Gastroesophageal sphincter (tissue), 4 donors: ENCODE data around the gene RIMBP2. TPM values are rescaled to one million over a fixed set of nuclear protein-coding genes. Genes with fewer than 3 reads are reported as not detected.
A peak's percentile ranks its signal among the peaks of the same experiment; 100 is the strongest.

Experiments used
- ATAC-seq: fragments of 150-250 bp; one replicate; pipeline ENCODE4 v1.9.1; 2016; ENCODE audit warnings: mild to moderate bottlenecking, moderate library complexity
- H3K27ac ChIP-seq, 4 donors: fragments of 200-600 bp; sonication (generic) in 3 of 4; 1 replicate in 3 of 4; 2 replicates in 1 of 4; pipeline ENCODE4 v1.5.1; 2016 to 2019
- H3K27me3 ChIP-seq: fragments of 200-600 bp; sonication (generic); one replicate; pipeline ENCODE4 v1.5.1; 2019
- H3K36me3 ChIP-seq, 2 donors: fragments of 200-600 bp; sonication (generic); one replicate each; pipeline ENCODE4 v1.5.1; 2019; ENCODE audit warnings: control low read depth in 1 of 2
- H3K4me1 ChIP-seq, 3 donors: fragments of 200-600 bp; sonication (generic); 1 replicate in 2 of 3; 2 replicates in 1 of 3; pipeline ENCODE4 v1.5.1; 2016 to 2019; ENCODE audit warnings: control low read depth in 2 of 3
- H3K4me3 ChIP-seq, 2 donors: fragments of 200-600 bp; sonication (generic); one replicate each; pipeline ENCODE4 v1.5.1; 2019; ENCODE audit warnings: mild to moderate bottlenecking in 1 of 2, moderate library complexity in 1 of 2
- H3K9me3 ChIP-seq, 3 donors: fragments of 200-600 bp; sonication (generic); one replicate each; pipeline ENCODE4 v1.5.1; 2017 to 2019; ENCODE audit warnings: control low read depth in 2 of 3
- EP300 ChIP-seq: sonication (generic); formaldehyde crosslinking; IDR thresholded peaks from one replicate; pipeline ENCODE4 v1.6.1; 2017; ENCODE audit warnings: antibody characterized with exemption, mild to moderate bottlenecking
- POLR2A ChIP-seq, 2 donors: fragments of 450-650 bp; IDR thresholded peaks; one replicate each; pipeline ENCODE4 v1.6.1; 2017; ENCODE audit warnings: antibody characterized with exemption in 2 of 2, mild to moderate bottlenecking in 2 of 2, moderate library complexity in 1 of 2
- POLR2AphosphoS5 ChIP-seq: sonication (generic); formaldehyde crosslinking; IDR thresholded peaks from one replicate; pipeline ENCODE4 v1.6.1; 2017; ENCODE audit warnings: antibody characterized with exemption
- WGBS, 2 donors: methylation state at CpG; one replicate each; pipeline ENCODE4 v1.1.5; 2018; ENCODE audit warnings: low coverage in 1 of 2; 5-methylcytosine and 5-hydroxymethylcytosine counted together
- total RNA-seq, 4 donors: library from RNA; depleted of rRNA; stranded (reverse); fragments of >200 nt; gene quantifications; one replicate each; pipeline ENCODE4 v1.1.0, GENCODE V29; 2016
- TF ChIP-seq, protein P1 (sequence below), 4 experiments: fragments of 200-600 bp in 2 of 4; fragments of 450-650 bp in 2 of 4; sonication (generic) in 1 of 4; IDR thresholded peaks; one replicate each; pipeline ENCODE4 v1.5.1; 2017 to 2019; ENCODE audit warnings: antibody characterized with exemption in 4 of 4, mild to moderate bottlenecking in 2 of 4, moderate library complexity in 2 of 4

The RIMBP2 gene
- total RNA-seq, 4 donors from 2014 or later = 0.42 to 1.1 (median 0.60) TPM

GRCh38 chr12:130748786-130749185 lies 32.7 kb upstream of the RIMBP2 start:
- no peak overlapping the region for H3K27ac ChIP-seq
- H3K9me3 ChIP-seq = no peaks in the 10 kb centered on the region
- H3K27me3 ChIP-seq = peaks cover 59% of the 10 kb centered on the region
- no peak for TF ChIP-seq POLR2AphosphoS5
- no peak for TF ChIP-seq POLR2A (IDR thresholded peaks at IDR 0.05)
- TF ChIP-seq, protein P1, sequence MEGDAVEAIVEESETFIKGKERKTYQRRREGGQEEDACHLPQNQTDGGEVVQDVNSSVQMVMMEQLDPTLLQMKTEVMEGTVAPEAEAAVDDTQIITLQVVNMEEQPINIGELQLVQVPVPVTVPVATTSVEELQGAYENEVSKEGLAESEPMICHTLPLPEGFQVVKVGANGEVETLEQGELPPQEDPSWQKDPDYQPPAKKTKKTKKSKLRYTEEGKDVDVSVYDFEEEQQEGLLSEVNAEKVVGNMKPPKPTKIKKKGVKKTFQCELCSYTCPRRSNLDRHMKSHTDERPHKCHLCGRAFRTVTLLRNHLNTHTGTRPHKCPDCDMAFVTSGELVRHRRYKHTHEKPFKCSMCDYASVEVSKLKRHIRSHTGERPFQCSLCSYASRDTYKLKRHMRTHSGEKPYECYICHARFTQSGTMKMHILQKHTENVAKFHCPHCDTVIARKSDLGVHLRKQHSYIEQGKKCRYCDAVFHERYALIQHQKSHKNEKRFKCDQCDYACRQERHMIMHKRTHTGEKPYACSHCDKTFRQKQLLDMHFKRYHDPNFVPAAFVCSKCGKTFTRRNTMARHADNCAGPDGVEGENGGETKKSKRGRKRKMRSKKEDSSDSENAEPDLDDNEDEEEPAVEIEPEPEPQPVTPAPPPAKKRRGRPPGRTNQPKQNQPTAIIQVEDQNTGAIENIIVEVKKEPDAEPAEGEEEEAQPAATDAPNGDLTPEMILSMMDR (IDR thresholded peaks at IDR 0.05) = no peak
- TF ChIP-seq EP300 = no peak
- H3K36me3 ChIP-seq = no peaks in the 10 kb centered on the region
- H3K4me1 ChIP-seq = peaks cover 0 to 11% (median 3%) of the 10 kb centered on the region in 3 donors
- WGBS, 2 donors = 61 to 67% methylated on average over 5 to 10 of the region's 10 CpGs
- ATAC-seq = no peak
- H3K4me3 ChIP-seq = no peak overlapping the region

GRCh38 chr12:130747867-130748740 lies 32.0 kb upstream of the RIMBP2 start:
- peak; percentile 86 for ATAC-seq
- TF ChIP-seq POLR2A (IDR thresholded peaks at IDR 0.05) = no peak
- TF ChIP-seq, protein P1 (IDR thresholded peaks at IDR 0.05) = peak; percentile 60 to 84 (median 62)
- TF ChIP-seq EP300 = no peak
- peak; percentile 9 for TF ChIP-seq POLR2AphosphoS5
- Histone ChIP-seq H3K36me3 (no peaks in the 10 kb centered on the region), H3K4me3 (no peak overlapping the region), H3K4me1 (peaks cover 0 to 11% (median 3%) of the 10 kb centered on the region in 3 donors), H3K27ac (no peak overlapping the region), H3K9me3 (peaks cover 0 to 3% (median 0%) of the 10 kb centered on the region in 3 donors), H3K27me3 (peaks cover 53% of the 10 kb centered on the region)
- 8 to 11% methylated on average over 10 to 11 of the region's 13 CpGs for WGBS, 2 donors

GRCh38 chr12:130746546-130746945 lies 30.4 kb upstream of the RIMBP2 start:
- no peak overlapping the region for H3K27ac ChIP-seq
- H3K27me3 ChIP-seq = peaks cover 39% of the 10 kb centered on the region
- no peaks in the 10 kb centered on the region for H3K36me3 ChIP-seq
- whole genome bisulfite sequencing, 2 donors = 83 to 88% methylated on average over 3 to 4 of the region's 9 CpGs
- peaks cover 0 to 11% (median 3%) of the 10 kb centered on the region in 3 donors for H3K4me1 ChIP-seq
- TF ChIP-seq EP300 = no peak
- TF ChIP-seq POLR2AphosphoS5 = no peak
- no peak for TF ChIP-seq POLR2A (IDR thresholded peaks at IDR 0.05)
- TF ChIP-seq, protein P1 (IDR thresholded peaks at IDR 0.05) = no peak
- H3K4me3 ChIP-seq = no peak overlapping the region
- peaks cover 0 to 3% (median 0%) of the 10 kb centered on the region in 3 donors for H3K9me3 ChIP-seq
- no peak for ATAC-seq

DNA sequence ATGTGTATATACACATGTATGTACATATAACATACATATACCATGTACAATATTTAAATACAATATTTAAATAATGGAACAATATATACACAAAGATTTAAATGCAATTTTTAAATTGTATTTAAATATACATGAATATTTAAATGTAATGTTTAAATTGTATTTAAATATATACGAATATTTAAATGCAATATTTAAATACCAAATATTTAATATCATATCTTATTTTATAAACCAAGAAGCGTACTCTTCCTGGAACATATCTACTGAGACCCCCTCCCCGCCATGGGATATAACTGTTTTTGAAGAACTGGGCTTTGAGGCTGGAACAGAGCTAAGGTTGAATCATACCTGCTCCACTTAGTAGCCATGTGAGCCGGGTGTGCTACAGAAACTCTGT lies 29.8 kb upstream of the RIMBP2 start:
- Histone ChIP-seq H3K27me3 (peaks cover 36% of the 10 kb centered on the region), H3K4me3 (no peak overlapping the region), H3K36me3 (no peaks in the 10 kb centered on the region), H3K4me1 (peaks cover 0 to 11% (median 3%) of the 10 kb centered on the region in 3 donors), H3K27ac (no peak overlapping the region), H3K9me3 (peaks cover 0 to 3% (median 0%) of the 10 kb centered on the region in 3 donors)
- WGBS, 2 donors = 84 to 94% methylated on average over 4 of the region's 4 CpGs
- ATAC-seq = no peak
- TF ChIP-seq POLR2AphosphoS5 (no peak), POLR2A (IDR thresholded peaks at IDR 0.05) (no peak), EP300 (no peak)
- TF ChIP-seq, protein P1 (IDR thresholded peaks at IDR 0.05) = no peak

DNA sequence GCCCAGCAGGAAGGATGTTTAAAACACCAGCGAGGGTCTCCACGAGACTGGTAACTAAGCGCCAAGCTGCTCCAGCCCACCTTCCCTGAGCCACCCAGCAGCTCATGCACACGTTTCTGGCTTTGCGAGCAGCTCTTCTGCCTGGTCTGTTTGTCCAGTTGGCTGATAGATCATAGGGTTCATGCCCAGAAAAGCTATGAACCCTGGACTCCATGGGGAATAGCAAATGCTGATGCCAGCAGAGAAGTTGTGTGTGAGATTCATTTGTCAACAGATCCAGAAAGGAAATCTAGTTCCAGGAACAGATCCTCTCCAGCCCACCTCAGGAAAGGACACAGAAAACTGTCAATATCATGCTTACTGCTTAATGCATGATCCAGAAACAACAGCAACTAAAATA lies 28.2 kb upstream of the RIMBP2 start:
- Histone ChIP-seq H3K9me3 (peaks cover 0 to 3% (median 0%) of the 10 kb centered on the region in 3 donors), H3K36me3 (no peaks in the 10 kb centered on the region), H3K4me1 (peaks cover 0 to 11% (median 3%) of the 10 kb centered on the region in 3 donors), H3K4me3 (no peak overlapping the region), H3K27ac (no peak overlapping the region), H3K27me3 (peaks cover 39% of the 10 kb centered on the region)
- TF ChIP-seq EP300 = no peak
- TF ChIP-seq POLR2A (IDR thresholded peaks at IDR 0.05) = no peak
- TF ChIP-seq, protein P1 (IDR thresholded peaks at IDR 0.05) = no peak
- TF ChIP-seq POLR2AphosphoS5 = no peak
- WGBS, 2 donors = 33% methylated on average over 1 of the region's 5 CpGs; no CpG with 5 or more reads in 1 of the 2 donors
- ATAC-seq = no peak
